Peyer's patch (tissue), 4 donors: ENCODE results near the gene MYO15A. TPM values are rescaled to one million over a fixed set of nuclear protein-coding genes. Genes with fewer than 3 reads are reported as not detected.
A peak's percentile ranks its signal among the peaks of the same experiment; 100 is the strongest.

Experiments
- DNase-seq, 3 donors: peaks; one replicate each; pipeline ENCODE4 v3.0.0-alpha.2; 2017 to 2019
- H3K27ac ChIP-seq, 4 donors: fragments of 200-600 bp; sonication (generic); one replicate each; pipeline ENCODE4 v1.5.1; 2016 to 2019
- H3K27me3 ChIP-seq, 2 donors: fragments of 200-600 bp; sonication (generic); one replicate each; pipeline ENCODE4 v1.5.1; 2019
- H3K36me3 ChIP-seq, 3 donors: fragments of 200-600 bp; sonication (generic); one replicate each; pipeline ENCODE4 v1.5.1; 2016 to 2019
- H3K4me1 ChIP-seq, 4 donors: fragments of 200-600 bp; sonication (generic); one replicate each; pipeline ENCODE4 v1.5.1; 2016 to 2019
- H3K4me3 ChIP-seq, 4 donors: fragments of 200-600 bp; sonication (generic); 1 replicate in 3 of 4; 2 replicates in 1 of 4; pipeline ENCODE4 v1.5.1; 2016 to 2019; ENCODE audit warnings: mild to moderate bottlenecking in 1 of 4
- H3K9me3 ChIP-seq, 4 donors: fragments of 200-600 bp; sonication (generic); one replicate each; pipeline ENCODE4 v1.5.1; 2016 to 2019; ENCODE audit warnings: mild to moderate bottlenecking in 1 of 4
- CTCF ChIP-seq, 6 experiments: fragments of 450-650 bp in 4 of 6; fragments of 200-600 bp in 2 of 6; sonication (generic) in 1 of 6; IDR thresholded peaks; one replicate each; pipeline ENCODE4 v1.5.1; 2017 to 2019; ENCODE audit warnings: antibody characterized with exemption in 6 of 6, mild to moderate bottlenecking in 3 of 6, moderate library complexity in 1 of 6
- POLR2A ChIP-seq, 2 donors: fragments of 450-650 bp; IDR thresholded peaks; one replicate each; pipeline ENCODE4 v1.5.1; 2017; ENCODE audit warnings: antibody characterized with exemption in 2 of 2, mild to moderate bottlenecking in 2 of 2, moderate library complexity in 2 of 2
- total RNA-seq, 4 donors: library from RNA; depleted of rRNA; stranded (reverse); fragments of >200 nt; gene quantifications; one replicate each; pipeline ENCODE4 v1.1.0, GENCODE V29; 2016

Gene MYO15A
- total RNA-seq, 4 donors from 2014 or later, result 3.6 to 5.0 (median 3.8) TPM; not detected in 1

DNA sequence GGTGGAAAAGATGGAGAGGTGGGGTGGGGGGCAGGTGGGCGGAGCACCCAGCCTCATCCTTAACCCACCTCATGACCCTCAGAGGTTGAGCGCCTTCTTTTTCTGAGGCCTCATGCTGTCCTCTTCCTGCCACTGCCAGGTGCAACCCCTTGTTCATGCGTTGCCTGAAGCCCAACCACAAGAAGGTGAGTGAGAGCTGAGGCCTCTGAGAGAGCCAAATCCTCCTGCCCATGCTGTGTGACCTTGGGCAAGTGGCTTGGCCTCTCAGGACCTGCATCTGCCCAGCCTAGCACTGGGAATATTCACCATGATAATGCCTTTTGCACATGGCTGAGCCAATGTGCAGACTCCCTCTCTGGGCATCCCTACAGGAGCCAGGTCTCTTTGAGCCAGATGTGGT is 32.1 kb downstream of the MYO15A start:
- no peak for DNase-seq
- no peaks in the 10 kb centered on the region for H3K4me1 ChIP-seq
- TF ChIP-seq POLR2A (IDR thresholded peaks at IDR 0.05) (no peak), CTCF (IDR thresholded peaks at IDR 0.05) (no peak)
- H3K4me3 ChIP-seq, result no peak overlapping the region
- H3K36me3 ChIP-seq, result no peaks in the 10 kb centered on the region
- H3K27me3 ChIP-seq, result no peaks in the 10 kb centered on the region
- H3K9me3 ChIP-seq, result no peaks in the 10 kb centered on the region
- H3K27ac ChIP-seq, result no peak overlapping the region

- H3K27ac ChIP-seq, result no peak overlapping the region
- DNase-seq, result peak in 2 of 3 donors; percentile 29 to 58
Measured at GRCh38 chr17:18141210-18141803, 32.8 kb downstream of the MYO15A start.

GRCh38 chr17:18142417-18142816 is 33.9 kb downstream of the MYO15A start:
- TF ChIP-seq POLR2A (IDR thresholded peaks at IDR 0.05) (no peak), CTCF (IDR thresholded peaks at IDR 0.05) (no peak)
- H3K4me1 ChIP-seq, result no peaks in the 10 kb centered on the region
- no peak overlapping the region for H3K4me3 ChIP-seq
- no peak overlapping the region for H3K27ac ChIP-seq
- H3K27me3 ChIP-seq, result no peaks in the 10 kb centered on the region
- no peak for DNase-seq
- no peaks in the 10 kb centered on the region for H3K9me3 ChIP-seq
- H3K36me3 ChIP-seq, result no peaks in the 10 kb centered on the region

More at GRCh38 chr17:18141210-18141803, 32.8 kb downstream of the MYO15A start:
- no peak overlapping the region for H3K4me3 ChIP-seq
- H3K36me3 ChIP-seq, result no peaks in the 10 kb centered on the region
- no peaks in the 10 kb centered on the region for H3K9me3 ChIP-seq
- TF ChIP-seq POLR2A (IDR thresholded peaks at IDR 0.05), result no peak
- peak in 5 of 6 experiments; percentile 59 to 84 (median 74) for TF ChIP-seq CTCF (IDR thresholded peaks at IDR 0.05)
- H3K4me1 ChIP-seq, result no peaks in the 10 kb centered on the region
- H3K27me3 ChIP-seq, result no peaks in the 10 kb centered on the region

- no peaks in the 10 kb centered on the region for H3K27me3 ChIP-seq
- TF ChIP-seq POLR2A (IDR thresholded peaks at IDR 0.05), result no peak
- peak in 2 of 6 experiments; percentile 4 to 13 for TF ChIP-seq CTCF (IDR thresholded peaks at IDR 0.05)
- H3K27ac ChIP-seq, result no peak overlapping the region
- DNase-seq, result no peak
- no peaks in the 10 kb centered on the region for H3K9me3 ChIP-seq
- H3K4me1 ChIP-seq, result no peaks in the 10 kb centered on the region
- no peak overlapping the region for H3K4me3 ChIP-seq
- H3K36me3 ChIP-seq, result no peaks in the 10 kb centered on the region
Measured at GRCh38 chr17:18143044-18143936, 34.7 kb downstream of the MYO15A start.

- H3K4me3 ChIP-seq, result no peak overlapping the region
- no peaks in the 10 kb centered on the region for H3K9me3 ChIP-seq
- H3K4me1 ChIP-seq, result no peaks in the 10 kb centered on the region
- no peaks in the 10 kb centered on the region for H3K27me3 ChIP-seq
- H3K27ac ChIP-seq, result no peak overlapping the region
- TF ChIP-seq POLR2A (IDR thresholded peaks at IDR 0.05), result no peak
- TF ChIP-seq CTCF (IDR thresholded peaks at IDR 0.05), result no peak
- DNase-seq, result no peak
- H3K36me3 ChIP-seq, result no peaks in the 10 kb centered on the region
Measured at GRCh38 chr17:18144261-18144660, 35.7 kb downstream of the MYO15A start.
